Stimulated activated naive B cell treated with anti-CD40 and anti-IgM and Interleukin-4, amounts not matched to agents 10 μg/mL and 1 μg/mL and 100 μg/mL, for 72 hours (primary cell): ENCODE measurements around the gene LDLRAD4.
"Not testable (repeated sequence)": the region's sequence is repeated elsewhere in the genome, so short reads cannot be mapped to it uniquely, and the experiment has no call there.

Experiments used
- ATAC-seq, 2 donors: fragments of 150-1000 bp; cut with Tn5 transposase; replicated peaks; 2 replicates each; pipeline ENCODE4 v1.10.0; 2021; ENCODE audit warnings: moderate library complexity in 1 of 2
- DNase-seq: peaks from one replicate; pipeline ENCODE4 v3.0.0; 2021
- H3K27ac Mint-ChIP-seq: one replicate; pipeline ENCODE4 v1.8.0; 2022; ENCODE audit warnings: mild to moderate bottlenecking, mixed read lengths
- H3K27me3 Mint-ChIP-seq, 2 donors: one replicate each; pipeline ENCODE4 v1.8.0; 2022; ENCODE audit warnings: mixed read lengths in 2 of 2
- H3K36me3 Mint-ChIP-seq, 2 donors: one replicate each; pipeline ENCODE4 v1.8.0; 2022; ENCODE audit warnings: mixed read lengths in 2 of 2, mild to moderate bottlenecking in 1 of 2
- H3K4me1 Mint-ChIP-seq, 2 donors: one replicate each; pipeline ENCODE4 v1.8.0; 2022; ENCODE audit warnings: mixed read lengths in 2 of 2, mild to moderate bottlenecking in 1 of 2
- H3K4me3 Mint-ChIP-seq, 2 donors: one replicate each; pipeline ENCODE4 v1.8.0; 2022; ENCODE audit warnings: mild to moderate bottlenecking in 2 of 2, mixed read lengths in 2 of 2, moderate library complexity in 1 of 2
- H3K9me3 Mint-ChIP-seq, 2 donors: one replicate each; pipeline ENCODE4 v1.8.0; 2022; ENCODE audit warnings: mixed read lengths in 2 of 2, mild to moderate bottlenecking in 1 of 2

LDLRAD4 gene

GRCh38 chr18:13323186-13323585 lies 104.6 kb downstream of the LDLRAD4 start:
- ATAC-seq = no peak
- Mint-ChIP-seq H3K9me3 (peaks cover 3 to 4% of the 10 kb centered on the region in 2 donors), H3K4me3 (no peak overlapping the region), H3K27me3 (no peaks in the 10 kb centered on the region), H3K27ac (no peak overlapping the region), H3K36me3 (no peaks in the 10 kb centered on the region), H3K4me1 (peaks cover 6 to 8% of the 10 kb centered on the region in 2 donors)
- DNase-seq = no peak

- peaks cover 8% of the 10 kb centered on the region in 2 donors for H3K4me1 Mint-ChIP-seq
- no peak for DNase-seq
- H3K36me3 Mint-ChIP-seq = no peaks in the 10 kb centered on the region
- no peak overlapping the region for H3K4me3 Mint-ChIP-seq
- H3K27me3 Mint-ChIP-seq = no peaks in the 10 kb centered on the region
- ATAC-seq = no peak
- H3K9me3 Mint-ChIP-seq = peaks cover 5 to 7% of the 10 kb centered on the region in 2 donors
- no peak overlapping the region for H3K27ac Mint-ChIP-seq
Observed at GRCh38 chr18:13324880-13325279, 106.3 kb downstream of the LDLRAD4 start.

DNA sequence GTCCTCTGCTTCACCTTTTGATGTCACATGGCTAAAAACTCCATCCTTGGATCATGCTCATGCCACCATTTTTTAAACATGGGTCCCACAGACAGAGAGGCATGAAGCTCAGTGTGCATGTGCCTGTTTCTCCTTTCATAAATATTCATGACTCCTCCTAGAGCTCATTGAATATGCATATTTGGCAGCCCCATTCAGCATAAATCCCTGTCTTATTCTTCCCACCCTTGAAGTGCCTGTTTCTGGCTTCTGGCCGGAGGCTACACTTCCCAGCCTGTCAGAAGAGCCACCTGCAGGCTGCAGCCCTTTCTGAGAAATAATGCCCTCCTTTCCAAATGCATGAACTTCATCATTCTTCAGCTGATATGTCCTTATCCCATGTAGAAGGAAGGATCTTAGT lies 109.7 kb downstream of the LDLRAD4 start:
- peaks cover 7% of the 10 kb centered on the region in 2 donors for H3K9me3 Mint-ChIP-seq
- no peak overlapping the region for H3K27ac Mint-ChIP-seq
- H3K4me3 Mint-ChIP-seq = no peak overlapping the region
- ATAC-seq (no peak), DNase-seq (no peak)
- H3K27me3 Mint-ChIP-seq = no peaks in the 10 kb centered on the region
- no peaks in the 10 kb centered on the region for H3K36me3 Mint-ChIP-seq
- peaks cover 8% of the 10 kb centered on the region in 2 donors for H3K4me1 Mint-ChIP-seq

- H3K4me3 Mint-ChIP-seq = no peak overlapping the region
- H3K4me1 Mint-ChIP-seq = peaks cover 8% of the 10 kb centered on the region in 2 donors
- no peaks in the 10 kb centered on the region for H3K36me3 Mint-ChIP-seq
- no peaks in the 10 kb centered on the region for H3K27me3 Mint-ChIP-seq
- ATAC-seq (no peak), DNase-seq (no peak)
- H3K27ac Mint-ChIP-seq = no peak overlapping the region
- peaks cover 13% of the 10 kb centered on the region in 2 donors for H3K9me3 Mint-ChIP-seq
Observed at GRCh38 chr18:13330996-13331395, 112.4 kb downstream of the LDLRAD4 start.

DNA sequence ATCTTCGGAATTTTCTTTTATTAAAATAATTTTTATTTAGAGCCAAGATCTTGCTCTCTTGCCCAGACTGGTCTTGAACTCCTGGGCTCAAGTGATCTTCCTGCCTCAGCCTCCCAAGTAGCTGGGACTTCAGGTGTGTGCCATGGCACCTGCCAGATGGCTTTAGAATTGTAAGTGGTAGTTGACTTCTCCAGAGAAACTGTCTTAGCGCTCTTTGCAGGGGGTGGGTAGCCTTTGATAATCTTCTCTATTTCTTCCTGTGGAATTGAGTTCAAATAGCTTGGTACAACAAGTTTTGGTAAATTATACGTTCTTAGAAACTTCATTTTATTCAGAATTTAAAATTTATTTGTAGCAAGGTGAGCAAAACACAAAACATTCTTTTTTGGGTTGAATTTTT lies 113.3 kb downstream of the LDLRAD4 start:
- Mint-ChIP-seq H3K36me3 (no peaks in the 10 kb centered on the region), H3K27ac (no peak overlapping the region), H3K27me3 (no peaks in the 10 kb centered on the region), H3K4me3 (no peak overlapping the region), H3K4me1 (peaks cover 5 to 7% of the 10 kb centered on the region in 2 donors), H3K9me3 (peaks cover 13% of the 10 kb centered on the region in 2 donors)
- DNase-seq = no peak
- no peak for ATAC-seq

DNA sequence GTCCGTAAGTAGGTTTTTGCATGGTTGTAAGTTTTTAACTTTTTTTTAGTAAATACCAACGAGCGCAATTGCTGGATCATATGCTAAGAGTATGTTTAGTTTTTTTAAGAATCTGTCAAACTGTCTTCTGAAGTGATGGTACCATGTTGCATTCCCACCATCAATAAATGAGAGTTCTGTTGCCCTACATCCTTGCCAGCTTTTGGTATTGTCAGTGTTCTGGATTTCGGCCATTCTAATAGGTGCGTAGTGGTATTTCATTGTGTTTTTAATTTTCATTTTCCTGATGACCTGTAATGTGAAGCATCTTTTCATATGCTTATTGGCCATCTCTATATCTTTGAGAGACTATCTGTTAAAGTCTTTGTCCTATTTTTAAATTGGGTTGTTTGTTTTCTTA lies 114.3 kb downstream of the LDLRAD4 start:
- DNase-seq = no peak
- Mint-ChIP-seq H3K4me3 (no peak overlapping the region), H3K27ac (no peak overlapping the region), H3K36me3 (no peaks in the 10 kb centered on the region), H3K4me1 (peaks cover 0 to 2% of the 10 kb centered on the region in 2 donors), H3K27me3 (no peaks in the 10 kb centered on the region), H3K9me3 (peaks cover 13% of the 10 kb centered on the region in 2 donors)
- ATAC-seq = no peak

DNA sequence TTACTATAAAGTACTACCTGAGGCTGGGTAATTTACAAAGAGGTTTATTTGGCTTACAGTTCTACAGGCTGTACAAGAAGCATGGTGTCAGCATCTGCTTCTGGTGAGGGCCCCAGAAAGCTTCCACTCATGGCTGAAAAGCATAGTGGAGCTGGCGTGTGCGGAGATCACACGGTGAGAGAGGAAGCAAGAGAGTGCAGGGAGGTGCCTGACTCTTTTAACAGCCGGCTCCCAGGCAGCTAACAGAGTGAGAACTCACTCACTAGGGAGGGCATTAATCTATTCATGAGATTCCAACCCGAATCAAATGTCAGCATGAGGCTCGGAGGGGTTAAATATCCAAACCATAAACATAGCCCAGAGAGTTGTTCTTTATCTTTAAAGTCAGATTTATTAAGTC lies 117.3 kb downstream of the LDLRAD4 start:
- DNase-seq = no peak
- Mint-ChIP-seq H3K27ac (no peak overlapping the region), H3K9me3 (peaks cover 7 to 8% of the 10 kb centered on the region in 2 donors)

DNA sequence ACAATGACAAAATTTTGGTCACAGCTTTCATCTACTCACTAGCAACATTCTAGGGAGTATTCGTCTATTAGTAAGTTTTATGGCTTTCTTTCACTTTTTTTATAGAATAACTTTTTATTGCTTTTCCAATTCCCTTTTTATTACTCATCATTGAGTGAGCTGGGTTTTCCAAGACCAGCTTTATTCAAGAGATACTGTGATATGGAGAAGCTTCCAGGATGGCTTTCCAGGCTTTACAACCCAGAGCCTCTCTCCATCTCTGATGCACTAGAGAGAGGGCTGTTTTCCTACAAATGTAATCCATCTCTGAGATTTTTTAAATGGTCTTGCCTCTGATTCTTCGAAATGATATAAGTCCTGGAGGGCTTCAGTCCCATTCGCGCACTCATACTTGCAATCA lies 118.3 kb downstream of the LDLRAD4 start:
- DNase-seq (no peak), ATAC-seq (no peak)
- Mint-ChIP-seq H3K4me3 (no peak overlapping the region), H3K9me3 (peaks cover 7 to 11% of the 10 kb centered on the region in 2 donors), H3K4me1 (no peaks in the 10 kb centered on the region), H3K27me3 (no peaks in the 10 kb centered on the region), H3K36me3 (no peaks in the 10 kb centered on the region), H3K27ac (no peak overlapping the region)

More for the DNA sequence above, 117.3 kb downstream of the LDLRAD4 start:
- H3K4me3 Mint-ChIP-seq = no peak overlapping the region
- no peak for ATAC-seq
- no peaks in the 10 kb centered on the region for H3K36me3 Mint-ChIP-seq
- no peaks in the 10 kb centered on the region for H3K4me1 Mint-ChIP-seq
- no peaks in the 10 kb centered on the region for H3K27me3 Mint-ChIP-seq

DNA sequence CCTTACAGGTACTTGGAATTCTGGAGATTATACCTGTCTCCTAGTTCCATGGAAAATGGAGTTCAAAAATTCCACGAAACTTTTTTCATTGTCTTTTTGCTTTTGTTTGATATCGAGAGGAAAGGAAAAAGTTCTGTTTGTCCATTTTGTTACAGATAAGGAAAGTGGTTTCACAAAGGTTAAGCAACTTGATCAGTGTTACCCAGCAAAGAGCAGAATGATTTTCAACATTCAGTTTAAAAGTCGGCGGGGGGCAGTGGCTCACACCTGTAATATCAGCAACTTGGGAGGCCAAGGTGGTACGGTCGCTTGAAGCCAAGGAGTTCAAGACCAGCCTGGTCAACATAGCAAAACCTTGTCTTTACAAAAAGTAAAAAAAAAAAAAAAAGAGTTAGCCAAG lies 118.8 kb downstream of the LDLRAD4 start:
- Mint-ChIP-seq H3K27ac (no peak overlapping the region), H3K27me3 (no peaks in the 10 kb centered on the region)
- ATAC-seq = no peak

GRCh38 chr18:13338318-13338717 lies 119.8 kb downstream of the LDLRAD4 start:
- peaks cover 5 to 10% of the 10 kb centered on the region in 2 donors for H3K9me3 Mint-ChIP-seq
- no peaks in the 10 kb centered on the region for H3K36me3 Mint-ChIP-seq
- H3K27me3 Mint-ChIP-seq = no peaks in the 10 kb centered on the region
- no peak overlapping the region for H3K4me3 Mint-ChIP-seq
- ATAC-seq = no peak
- no peak for DNase-seq
- no peaks in the 10 kb centered on the region for H3K4me1 Mint-ChIP-seq
- no peak overlapping the region for H3K27ac Mint-ChIP-seq

More for the DNA sequence above, 118.8 kb downstream of the LDLRAD4 start:
- Mint-ChIP-seq H3K9me3 (peaks cover 7 to 11% of the 10 kb centered on the region in 2 donors), H3K36me3 (no peaks in the 10 kb centered on the region), H3K4me3 (no peak overlapping the region), H3K4me1 (no peaks in the 10 kb centered on the region)
- DNase-seq = no peak

DNA sequence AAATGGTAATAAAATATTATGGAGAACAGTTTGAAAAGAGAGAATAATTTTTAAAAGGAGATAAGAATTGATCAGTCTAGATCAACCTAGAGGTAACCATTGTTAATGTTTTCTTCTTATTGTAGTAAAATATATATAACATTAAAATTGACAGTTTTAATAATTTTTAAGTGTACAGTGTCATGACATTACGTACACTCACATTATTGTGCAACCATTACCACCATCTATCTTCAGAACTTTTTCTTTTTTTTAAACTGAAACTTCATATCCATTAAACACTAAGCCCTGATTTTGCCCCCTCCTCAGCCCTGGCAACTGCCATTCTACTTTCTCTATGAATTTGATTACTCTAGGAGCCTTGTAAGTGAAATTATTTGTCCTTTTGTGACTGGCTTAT lies 121.1 kb downstream of the LDLRAD4 start:
- no peak for DNase-seq
- Mint-ChIP-seq H3K27ac (no peak overlapping the region), H3K4me3 (no peak overlapping the region), H3K9me3 (peaks cover 0 to 12% of the 10 kb centered on the region in 2 donors), H3K4me1 (no peaks in the 10 kb centered on the region), H3K27me3 (no peaks in the 10 kb centered on the region), H3K36me3 (no peaks in the 10 kb centered on the region)
- no peak for ATAC-seq

DNA sequence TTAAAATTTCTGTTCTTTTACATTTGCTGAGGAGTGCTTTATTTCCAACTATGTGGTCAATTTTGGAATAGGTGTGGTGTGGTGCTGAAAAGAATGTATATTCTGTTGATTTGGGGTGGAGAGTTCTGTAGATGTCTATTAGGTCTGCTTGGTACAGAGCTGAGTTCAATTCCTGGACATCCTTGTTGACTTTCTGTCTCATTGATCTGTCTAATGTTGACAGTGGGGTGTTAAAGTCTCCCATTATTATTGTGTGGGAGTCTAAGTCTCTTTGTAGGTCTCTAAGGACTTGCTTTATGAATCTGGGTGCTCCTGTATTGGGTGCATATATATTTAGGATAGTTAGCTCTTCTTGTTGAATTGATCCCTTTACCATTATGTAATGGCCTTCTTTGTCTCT lies 127.9 kb downstream of the LDLRAD4 start:
- peaks cover 8 to 21% of the 10 kb centered on the region in 2 donors for H3K9me3 Mint-ChIP-seq
- not testable (repeated sequence) for ATAC-seq, H3K36me3 Mint-ChIP-seq, DNase-seq, H3K4me3 Mint-ChIP-seq, H3K27me3 Mint-ChIP-seq, H3K4me1 Mint-ChIP-seq, H3K27ac Mint-ChIP-seq

- DNase-seq (no peak), ATAC-seq (no peak)
- Mint-ChIP-seq H3K4me3 (no peak overlapping the region), H3K36me3 (peaks cover 5 to 7% of the 10 kb centered on the region in 2 donors), H3K4me1 (peaks cover 0 to 9% of the 10 kb centered on the region in 2 donors), H3K27ac (no peak overlapping the region), H3K9me3 (peaks cover 11 to 13% of the 10 kb centered on the region in 2 donors), H3K27me3 (no peaks in the 10 kb centered on the region)
Observed at GRCh38 chr18:13353084-13353823, 134.7 kb downstream of the LDLRAD4 start.

DNA sequence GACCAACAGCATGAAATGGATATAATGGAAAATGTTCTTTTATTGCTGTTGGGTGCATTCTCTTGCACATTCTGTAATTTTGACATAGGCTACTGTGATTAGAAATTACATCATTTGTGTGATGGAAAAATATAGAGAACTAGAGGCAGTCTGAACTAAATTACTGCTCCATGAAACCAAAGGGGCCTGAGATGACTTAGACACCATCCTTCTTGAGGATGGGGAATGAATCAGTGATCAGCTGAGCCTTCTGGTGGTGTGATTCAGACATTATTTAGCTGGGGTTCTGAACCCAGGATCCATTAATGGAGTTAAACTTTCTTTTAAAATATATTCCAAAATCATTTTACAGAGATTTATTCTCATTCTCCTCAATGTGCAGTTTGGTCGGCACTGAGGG lies 135.8 kb downstream of the LDLRAD4 start:
- peaks cover 11 to 13% of the 10 kb centered on the region in 2 donors for H3K9me3 Mint-ChIP-seq
- no peak overlapping the region for H3K4me3 Mint-ChIP-seq
- no peak for DNase-seq

GRCh38 chr18:13356032-13356431 lies 137.5 kb downstream of the LDLRAD4 start:
- no peaks in the 10 kb centered on the region for H3K27me3 Mint-ChIP-seq
- peak overlapping the region; percentile 6 for H3K27ac Mint-ChIP-seq
- peaks cover 8 to 11% of the 10 kb centered on the region in 2 donors for H3K9me3 Mint-ChIP-seq
- peaks cover 4 to 16% of the 10 kb centered on the region in 2 donors for H3K4me1 Mint-ChIP-seq
- peaks cover 4 to 5% of the 10 kb centered on the region in 2 donors for H3K36me3 Mint-ChIP-seq
- no peak overlapping the region for H3K4me3 Mint-ChIP-seq
- DNase-seq (no peak), ATAC-seq (no peak)

More for the DNA sequence above, 135.8 kb downstream of the LDLRAD4 start:
- Mint-ChIP-seq H3K36me3 (peaks cover 5 to 7% of the 10 kb centered on the region in 2 donors), H3K27ac (no peak overlapping the region), H3K27me3 (no peaks in the 10 kb centered on the region), H3K4me1 (peaks cover 4 to 16% of the 10 kb centered on the region in 2 donors)
- ATAC-seq = no peak
